ENCODE results near the gene FBXL7.

The FBXL7 gene

DNA sequence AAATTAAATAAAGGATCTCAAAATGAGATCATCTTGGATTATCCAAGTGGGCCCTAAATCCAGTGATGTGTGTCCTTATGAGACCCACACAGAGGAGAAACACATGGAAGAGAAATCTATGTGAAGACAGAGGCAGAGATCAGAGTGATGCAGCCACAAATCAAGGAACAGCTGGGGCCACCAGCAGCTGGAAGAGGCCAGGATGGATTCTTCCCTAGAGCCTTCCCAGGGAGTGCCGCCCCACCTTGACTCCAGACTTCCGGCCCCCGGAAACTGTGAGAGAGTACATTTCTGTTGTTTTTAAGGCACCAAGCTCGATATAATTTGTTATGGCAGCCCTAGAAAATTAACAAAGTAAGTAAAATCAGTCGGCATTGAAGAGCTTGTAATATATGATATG lies 286.9 kb downstream of the FBXL7 start:
- DNase-seq, result no peak

DNA sequence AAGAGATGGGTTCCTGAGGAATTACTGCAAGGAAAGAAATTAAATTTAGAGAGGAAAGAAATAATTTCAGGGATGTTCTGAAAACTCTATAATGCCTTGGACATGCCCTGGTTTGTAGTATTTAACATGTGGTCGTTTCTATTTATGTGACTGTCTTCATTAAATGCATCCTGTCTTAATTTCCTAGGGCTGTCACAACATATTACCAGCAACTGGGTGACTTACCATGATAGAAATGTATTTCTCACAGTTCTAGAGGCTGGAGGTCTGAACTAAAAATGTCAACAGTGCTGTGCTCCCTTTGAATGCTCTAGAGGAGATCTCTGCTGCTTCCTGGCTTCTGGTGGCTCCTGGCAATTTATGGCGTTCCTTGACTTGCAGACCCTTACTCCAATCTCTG lies 287.7 kb downstream of the FBXL7 start:
- DNase-seq, result no peak

DNA sequence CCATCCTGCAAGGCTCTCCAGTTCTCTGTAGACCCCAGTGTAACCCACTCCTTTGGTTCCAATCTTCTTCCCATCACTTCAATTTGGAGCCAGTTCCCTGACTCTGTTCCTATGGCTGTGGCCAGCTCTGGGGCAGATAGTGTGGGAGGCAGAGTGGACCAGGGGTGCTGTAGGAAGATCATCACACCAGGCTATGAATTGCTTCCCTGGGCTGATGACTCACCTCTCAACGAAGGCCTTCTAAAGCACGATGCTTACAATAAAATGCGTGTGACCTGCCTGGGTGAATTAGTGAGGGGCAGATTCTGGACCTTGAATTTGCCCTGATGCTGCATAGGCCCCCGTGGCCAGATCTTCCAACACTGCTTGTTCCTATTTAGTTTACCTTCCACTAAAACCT lies 289.7 kb downstream of the FBXL7 start:
- no peak for DNase-seq

DNA sequence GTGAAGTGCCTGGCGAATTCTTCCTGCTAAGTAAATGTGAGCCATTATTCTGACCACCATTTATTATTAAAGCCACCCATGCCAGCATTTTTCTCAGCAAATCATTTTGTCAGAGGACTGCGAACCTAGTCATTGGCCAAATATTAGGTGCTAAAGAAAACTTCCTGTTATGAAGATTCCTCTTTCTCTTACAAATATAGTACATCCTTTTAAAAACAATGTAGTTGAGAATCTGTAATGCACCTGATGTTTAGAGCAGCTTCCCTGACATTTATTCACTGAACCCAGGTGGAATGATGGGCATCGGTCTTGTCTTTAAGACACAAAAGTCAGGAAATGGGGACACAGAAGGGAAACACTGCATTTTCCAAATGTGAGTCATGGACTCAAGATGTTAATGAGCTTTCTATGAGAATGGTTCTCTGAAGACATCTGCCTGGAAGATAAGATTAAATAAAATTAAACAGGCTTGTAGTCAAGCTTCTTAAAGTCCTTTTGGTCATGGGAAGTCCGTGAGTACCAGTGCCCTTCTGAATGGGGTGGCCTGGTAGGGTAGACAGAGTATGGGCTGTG lies 290.6 kb downstream of the FBXL7 start:
- DNase-seq, result no peak

DNA sequence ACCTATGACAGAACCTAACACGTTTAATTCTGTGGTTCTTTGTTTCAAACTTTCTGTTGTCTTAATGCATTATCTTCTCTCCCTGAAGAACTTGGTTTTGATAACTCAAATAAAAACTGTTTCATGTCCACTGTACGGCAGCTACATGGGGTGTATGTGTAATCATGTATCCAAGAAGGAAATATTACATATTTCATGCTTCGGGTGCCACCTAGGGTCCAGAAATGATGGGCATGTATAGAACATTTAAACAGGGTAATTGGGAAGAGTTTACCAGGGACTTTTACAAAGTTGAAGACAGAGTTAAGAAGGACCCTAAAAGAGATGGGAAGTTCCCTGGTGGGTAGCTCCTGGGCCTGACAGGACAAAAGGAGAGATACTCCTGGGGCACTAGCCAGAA lies 291.3 kb downstream of the FBXL7 start:
- no peak for DNase-seq

DNA sequence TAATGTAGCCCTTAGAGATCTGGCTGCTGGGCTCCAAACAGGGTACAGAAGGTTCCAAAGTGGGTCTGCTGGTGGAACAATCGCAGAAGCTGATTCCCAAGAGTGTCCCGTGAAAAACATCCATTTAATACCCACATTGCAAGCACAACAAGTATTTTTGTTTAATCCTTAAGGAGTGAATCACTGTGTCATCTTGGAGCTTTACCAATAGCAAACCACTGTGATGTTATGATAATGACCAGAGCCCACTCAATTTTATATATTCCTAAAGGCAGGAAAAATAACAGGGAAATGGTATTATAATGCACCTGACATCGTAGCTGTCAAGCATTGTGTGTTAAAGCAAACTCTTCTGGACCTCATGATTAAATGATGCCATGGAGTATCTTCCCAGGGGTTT lies 291.9 kb downstream of the FBXL7 start:
- no peak for DNase-seq

DNA sequence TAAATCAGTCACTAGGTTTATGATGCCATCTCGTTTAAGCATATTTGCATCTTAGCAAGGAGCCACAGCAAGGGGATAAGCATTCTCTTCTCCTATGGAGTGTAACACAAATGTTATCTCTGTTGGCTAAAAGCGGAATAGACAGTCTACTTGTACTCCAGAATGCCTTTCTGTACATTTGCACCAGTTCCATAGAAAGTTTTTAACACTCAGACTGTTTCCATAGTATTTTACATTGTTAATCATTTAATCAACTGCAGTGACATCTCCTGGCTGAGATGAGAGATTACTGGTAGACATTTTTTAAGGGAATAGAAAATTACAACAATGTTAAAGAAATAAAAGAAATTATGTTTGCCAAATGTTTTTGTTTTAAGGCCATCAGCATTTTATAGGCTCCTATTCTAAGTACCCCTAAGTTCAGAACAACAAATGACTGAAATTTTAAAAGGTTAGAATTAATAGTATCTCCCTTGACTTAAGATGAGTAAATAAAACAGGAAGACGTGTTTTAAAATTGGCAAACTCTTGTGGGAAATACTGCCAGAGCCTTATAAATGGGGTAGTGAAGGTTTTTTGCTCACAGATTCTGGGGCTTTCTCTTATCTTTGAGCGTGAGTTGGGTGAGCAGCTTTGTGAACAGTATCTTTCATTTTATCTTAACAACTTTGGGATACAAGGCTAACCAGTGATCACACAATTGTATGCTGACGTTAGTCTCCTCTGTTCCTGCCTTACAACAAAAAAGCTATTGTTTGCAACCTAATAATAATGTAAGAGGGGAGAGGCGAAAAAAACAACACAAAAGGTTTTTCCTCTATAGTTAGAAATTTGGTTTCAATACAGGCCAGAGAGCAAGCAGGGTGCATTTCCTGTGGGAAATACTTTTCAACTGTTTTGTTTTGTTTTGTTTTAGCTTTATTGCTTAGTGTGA lies 294.3 kb downstream of the FBXL7 start:
- no peak for DNase-seq

DNA sequence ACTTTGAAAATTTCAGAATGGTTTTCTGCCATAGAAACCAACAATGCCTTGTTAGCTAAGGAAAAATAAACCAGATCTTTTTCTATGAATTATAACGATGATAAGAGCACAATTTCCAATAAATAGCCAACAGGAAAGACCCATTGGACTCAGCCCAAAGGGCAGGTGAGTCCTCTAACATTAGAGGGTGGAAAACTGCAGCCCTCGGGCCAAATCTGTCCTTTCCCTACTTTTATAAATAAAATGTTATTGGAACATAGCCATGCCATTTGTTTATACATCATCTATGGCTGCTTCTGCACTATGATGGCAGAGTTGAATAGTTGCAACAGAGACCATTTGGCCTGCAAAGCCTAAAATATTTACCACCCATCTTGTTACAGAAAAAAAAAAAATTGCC lies 296.1 kb downstream of the FBXL7 start:
- DNase-seq, result no peak

DNA sequence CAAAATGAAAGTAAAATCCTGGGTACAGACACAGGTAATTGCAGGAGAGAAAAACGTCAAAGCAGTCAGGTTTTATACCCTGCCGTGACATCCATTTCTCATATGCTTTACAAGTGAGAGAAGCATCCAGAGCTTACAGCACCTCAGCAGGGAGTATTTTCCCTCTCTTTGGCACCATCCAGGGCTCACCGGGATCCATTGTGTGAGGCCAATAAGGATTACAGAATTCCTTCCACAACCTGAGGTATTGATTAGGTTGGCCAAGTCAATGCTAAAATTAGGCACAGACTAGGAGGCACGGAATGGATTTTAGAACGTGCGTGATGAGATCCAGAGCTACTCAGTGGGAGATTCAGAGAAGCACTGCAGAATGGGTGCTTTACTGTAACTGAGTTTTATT lies 296.6 kb downstream of the FBXL7 start:
- DNase-seq, result no peak

DNA sequence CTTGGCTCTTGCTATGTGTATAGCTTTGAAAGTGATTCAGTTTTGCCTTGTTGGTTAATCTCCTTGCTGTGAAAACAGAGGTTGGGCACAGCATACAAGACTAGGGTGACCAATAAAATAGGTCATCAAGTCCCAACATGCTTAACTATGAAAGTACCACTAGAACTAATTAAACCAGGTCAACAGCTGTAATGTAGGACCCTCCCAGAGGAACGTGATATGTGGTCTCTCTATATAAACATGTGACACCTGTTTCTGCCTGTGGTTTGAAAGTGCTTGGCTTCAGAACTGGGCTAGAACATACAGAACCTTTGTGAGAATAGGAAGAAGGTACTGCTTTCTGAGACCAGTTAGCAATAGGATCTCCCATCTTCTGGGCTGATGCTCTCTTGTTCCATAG lies 297.1 kb downstream of the FBXL7 start:
- DNase-seq, result no peak

DNA sequence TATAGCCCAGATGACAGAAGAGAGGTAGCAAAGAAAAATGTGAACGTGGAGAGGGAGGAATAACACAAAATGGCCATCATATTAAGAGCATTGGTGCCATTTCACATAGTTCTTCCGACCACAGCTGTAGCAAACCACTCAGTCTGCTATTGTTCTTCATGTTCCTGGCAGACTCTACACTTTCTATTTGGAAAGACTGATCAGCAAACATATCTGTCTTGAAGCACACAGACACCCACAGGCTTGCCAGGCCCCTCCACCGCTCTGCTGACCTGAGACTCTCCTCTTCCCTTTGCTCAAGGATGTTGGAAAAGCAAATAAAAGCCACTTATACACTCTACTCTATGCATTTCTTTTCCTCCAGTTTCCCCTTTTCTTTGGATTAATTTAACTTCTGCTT lies 298.0 kb downstream of the FBXL7 start:
- DNase-seq, result no peak

DNA sequence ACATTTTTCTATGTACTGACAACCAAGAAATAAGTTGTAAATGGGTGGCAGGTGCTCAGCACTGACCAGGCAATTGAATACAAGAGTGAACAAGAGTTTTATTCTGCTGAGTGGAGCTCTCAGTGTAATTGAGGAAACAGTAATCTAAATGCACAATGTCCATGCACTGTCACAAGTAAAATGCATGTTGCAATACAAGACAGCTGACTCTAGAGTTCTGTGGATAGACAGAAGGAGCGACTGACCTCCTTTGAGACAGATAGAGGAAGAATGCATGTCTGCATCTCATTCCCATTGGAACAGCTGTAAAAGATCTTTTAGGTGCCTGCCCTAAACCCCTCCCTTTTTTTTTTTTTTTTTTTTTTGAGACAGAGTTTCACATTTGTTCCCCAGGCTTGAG lies 299.0 kb downstream of the FBXL7 start:
- no peak for DNase-seq

DNA sequence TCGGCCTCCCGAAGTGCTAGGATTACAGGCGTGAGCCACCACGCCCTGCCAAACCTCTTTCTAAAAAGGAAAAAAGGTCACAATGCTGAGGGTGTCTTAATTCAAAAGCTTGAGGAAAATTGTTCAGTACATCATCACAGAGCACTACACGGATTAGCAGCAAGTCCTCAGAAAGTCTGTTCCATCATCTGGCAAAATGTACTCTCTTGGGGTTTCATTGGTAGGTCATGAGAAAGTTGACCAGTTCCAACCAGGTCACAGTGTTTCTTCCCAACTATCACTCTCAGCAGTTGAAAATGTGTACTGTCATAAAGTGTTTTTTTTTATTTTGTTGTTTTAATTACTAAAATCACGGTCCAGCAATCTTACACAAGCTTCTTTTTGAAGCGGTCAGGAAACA lies 299.6 kb downstream of the FBXL7 start:
- DNase-seq, result no peak

DNA sequence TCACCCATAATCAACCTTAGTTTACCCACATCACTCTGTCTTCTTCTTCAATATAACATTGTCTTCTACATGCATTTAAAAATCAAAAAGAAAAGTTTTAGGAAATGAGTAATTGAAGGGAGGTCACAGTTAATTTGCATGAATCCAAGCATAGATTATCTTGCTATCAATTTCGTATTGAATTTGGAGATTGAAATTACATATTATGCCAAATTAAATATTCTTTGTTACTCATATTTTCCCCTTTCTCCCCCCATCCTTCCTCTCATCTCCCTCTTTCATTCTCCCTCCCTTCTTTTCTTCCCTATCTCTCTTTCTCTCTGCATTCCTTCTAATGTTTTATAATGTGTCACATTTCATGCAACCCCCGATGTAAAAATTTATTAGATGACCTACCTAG lies 303.3 kb downstream of the FBXL7 start:
- DNase-seq, result no peak

DNA sequence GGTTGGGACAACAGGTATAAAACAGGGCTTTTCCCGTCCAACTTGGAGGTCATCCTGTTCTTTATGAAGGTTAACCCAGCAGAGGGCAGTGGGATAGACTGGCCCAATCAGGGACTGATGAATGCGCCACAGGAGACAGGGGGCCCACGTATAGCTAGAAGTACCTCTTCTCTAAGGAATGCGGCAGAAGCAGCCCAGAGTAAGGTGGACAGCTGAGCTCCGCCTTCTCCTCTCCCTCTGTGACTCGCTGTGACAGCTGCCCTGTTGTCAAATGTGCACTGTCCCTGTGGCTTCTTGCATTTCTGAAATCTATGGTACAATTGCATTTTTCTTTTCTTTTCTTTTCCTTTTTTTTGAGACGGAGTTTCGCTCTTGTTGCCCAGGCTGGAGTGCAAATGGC lies 306.6 kb downstream of the FBXL7 start:
- no peak for DNase-seq

DNA sequence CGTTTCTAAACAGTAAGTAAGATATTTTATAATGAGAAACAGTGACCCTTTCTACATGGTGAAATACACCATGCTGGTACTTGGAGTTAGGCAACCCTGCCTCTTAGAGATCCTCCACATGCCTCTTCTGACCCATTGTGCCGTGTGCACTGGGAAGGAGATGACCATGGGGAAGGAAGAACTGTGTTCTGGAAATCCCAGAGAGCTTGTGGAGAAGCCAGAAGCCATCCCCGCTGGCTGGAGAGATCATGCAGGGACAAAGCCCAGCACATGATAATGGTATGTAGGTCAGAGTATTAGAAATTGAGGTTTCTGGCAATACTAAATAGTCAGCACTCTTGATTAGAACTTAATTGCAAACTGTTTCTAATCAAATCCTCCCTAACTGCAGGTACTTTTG lies 307.3 kb downstream of the FBXL7 start:
- DNase-seq, result no peak

DNA sequence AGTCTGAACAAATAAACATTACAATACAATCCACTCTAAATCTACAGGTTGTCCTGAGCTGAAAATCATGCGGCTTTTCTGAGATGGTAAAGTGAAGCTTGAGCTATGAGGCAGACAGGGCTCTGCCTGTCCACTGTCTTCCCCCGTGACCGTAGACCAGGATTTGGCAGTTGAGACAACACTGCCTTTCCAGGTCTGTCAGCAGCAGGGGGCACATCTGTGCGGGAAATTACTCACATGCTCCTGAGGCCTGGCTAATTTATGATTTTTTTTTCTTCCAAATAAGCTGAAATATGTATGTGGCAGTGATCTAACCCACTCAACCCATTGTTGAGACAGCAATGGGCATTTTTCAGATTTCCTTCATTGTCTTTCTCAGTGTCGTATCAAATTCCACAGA lies 307.9 kb downstream of the FBXL7 start:
- no peak for DNase-seq

DNA sequence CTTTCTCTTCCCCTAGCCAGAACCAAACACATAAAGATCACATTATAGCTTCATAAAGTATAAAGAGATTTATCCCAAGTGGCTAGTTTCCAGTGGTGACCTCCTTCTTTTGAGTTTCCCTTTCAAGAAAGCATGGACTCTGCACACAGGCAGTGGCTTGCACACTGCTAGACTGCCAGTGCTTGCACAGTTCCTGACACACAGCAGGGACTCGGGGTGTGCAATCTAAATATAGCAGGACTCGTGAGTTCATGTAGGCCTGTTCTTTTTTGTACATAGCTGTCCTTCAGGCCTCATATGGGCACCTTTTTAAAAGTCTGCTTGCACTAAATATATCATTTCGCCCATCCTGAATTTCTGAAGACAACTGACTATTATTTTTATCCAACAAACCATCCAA lies 308.6 kb downstream of the FBXL7 start:
- DNase-seq, result no peak

DNA sequence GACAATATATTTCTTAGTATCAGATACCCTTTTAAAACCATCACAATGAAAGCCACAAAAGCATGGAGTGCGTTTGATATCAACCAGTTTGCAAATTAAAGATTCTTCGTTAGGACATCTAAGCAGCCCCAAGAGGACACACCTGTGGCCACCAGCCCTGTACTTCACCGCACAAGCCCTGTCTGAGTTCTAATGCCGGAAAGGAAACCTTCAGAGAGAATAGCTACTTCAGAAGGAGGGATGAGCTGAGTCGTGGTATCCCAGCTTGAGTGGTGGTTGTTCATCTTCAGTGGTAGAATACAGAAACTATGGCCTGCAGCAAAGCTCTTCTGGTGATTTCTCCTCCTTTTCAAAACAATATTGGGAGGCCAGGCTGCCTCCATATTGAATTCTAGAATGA lies 319.6 kb downstream of the FBXL7 start:
- DNase-seq, result no peak

DNA sequence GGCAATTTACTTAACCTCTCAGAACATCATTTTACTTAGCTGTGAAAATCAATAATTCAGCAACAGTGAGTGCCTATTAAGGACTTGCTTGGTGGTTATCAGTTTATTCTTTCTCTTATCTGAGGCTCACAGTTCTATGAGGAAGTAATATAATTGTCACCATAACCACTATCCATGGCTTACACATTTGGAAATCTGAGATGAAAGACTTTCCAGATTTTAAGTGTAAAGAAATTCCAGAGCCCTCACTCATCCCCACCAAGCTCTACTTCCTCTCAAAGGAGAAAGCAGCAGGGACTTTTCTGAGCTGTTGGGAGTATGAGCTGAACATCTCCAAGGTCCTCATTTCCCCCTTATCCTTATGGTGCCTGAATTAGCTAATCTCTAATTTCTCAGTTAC lies 321.5 kb downstream of the FBXL7 start:
- no peak for DNase-seq

DNA sequence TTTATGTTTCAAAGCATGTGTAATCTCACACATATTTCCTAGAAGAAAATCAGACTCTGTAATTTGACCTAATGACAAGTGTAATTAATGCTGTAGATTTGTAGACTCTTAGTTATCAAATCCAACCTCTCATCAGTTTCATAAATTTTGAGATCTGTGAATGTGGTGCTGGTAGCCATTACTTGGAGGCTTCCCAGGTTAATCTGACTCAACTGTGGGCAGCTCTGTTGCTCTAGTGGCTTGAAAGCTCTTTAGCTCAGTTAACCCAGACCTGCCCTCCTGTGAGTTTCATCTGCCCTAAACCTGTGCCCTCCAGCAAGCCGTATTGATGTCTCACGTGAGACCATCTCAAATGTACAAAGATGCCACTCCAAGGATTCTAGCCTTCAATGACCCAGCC lies 323.4 kb downstream of the FBXL7 start:
- no peak for DNase-seq

DNA sequence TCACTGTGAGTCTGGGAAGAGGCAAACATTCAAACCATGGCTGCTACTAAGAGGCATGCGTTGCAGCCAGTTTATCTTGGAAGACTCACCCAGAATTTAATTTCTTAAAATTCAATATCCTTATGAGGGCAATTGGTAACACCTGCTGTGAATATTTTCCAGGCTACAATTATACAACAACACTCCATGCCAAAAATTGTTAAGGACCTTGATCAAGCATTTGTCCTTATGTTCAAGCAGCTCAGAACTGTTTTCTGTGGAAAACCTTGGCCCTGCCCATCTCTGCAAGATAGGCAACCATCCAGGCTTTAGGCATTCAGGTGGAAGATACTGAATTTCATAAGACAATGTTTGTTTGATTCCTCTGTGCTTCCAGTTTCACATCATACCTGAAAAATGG lies 327.8 kb downstream of the FBXL7 start:
- no peak for DNase-seq

DNA sequence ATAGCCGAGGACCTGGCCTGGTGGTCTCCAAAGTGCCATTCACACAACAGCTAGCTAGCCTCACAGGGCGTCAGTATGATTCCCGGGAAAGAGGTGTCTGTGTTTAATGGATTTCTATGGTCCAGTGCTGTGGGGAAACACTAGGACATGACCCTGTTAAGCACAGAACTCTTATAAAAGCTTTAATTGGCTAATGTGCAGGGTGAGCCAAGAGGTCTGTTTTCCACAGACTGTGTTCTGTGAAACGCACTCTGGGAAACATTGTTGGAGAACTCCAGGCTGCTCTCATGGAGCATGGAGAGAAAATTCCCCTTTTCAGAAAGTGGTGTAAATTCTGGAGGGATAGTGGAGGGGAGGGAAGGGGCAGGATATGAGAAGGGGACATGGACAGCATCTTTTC lies 331.4 kb downstream of the FBXL7 start:
- DNase-seq, result no peak

DNA sequence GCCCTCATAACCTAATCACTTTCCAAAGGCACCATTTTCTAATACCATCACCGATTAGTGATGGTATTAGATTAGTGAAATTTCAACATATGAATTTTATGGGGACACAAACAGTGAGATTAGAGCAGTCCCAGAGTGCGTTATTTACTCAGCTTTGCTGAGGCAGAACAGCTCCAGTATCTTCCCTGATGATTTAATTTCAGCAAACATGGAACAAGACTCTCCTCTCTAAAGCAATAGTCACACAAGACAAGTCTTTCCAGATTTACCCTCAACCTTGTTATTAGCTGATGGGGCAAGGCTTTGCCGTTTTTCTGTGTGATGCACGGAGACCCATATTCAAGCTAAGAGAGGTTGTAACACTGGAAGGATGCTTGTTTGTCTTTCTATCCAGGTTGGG lies 333.4 kb downstream of the FBXL7 start:
- no peak for DNase-seq

All from activated CD4-positive, CD25-positive, alpha-beta regulatory T cell treated with anti-CD3 and anti-CD28 coated beads, Interleukin-2, amount 50 U/mL, for 72 hours (primary cell).